NT2/D1 (cell line): ENCODE measurements around the gene LAMA1.
"Not testable (repeated sequence)": the region's sequence is repeated elsewhere in the genome, so short reads cannot be mapped to it uniquely, and the experiment has no call there.

Experiments used
- DNase-seq: peaks from one replicate; pipeline ENCODE4 v3.0.0-alpha.2; 2011; ENCODE audit warnings: low read depth, low spot score
- H3K27me3 ChIP-seq: 2 replicates; pipeline ENCODE4 v1.6.0; 2011; ENCODE audit warnings: mild to moderate bottlenecking; ENCODE audit not compliant: insufficient read length, insufficient read depth
- H3K36me3 ChIP-seq: 2 replicates; pipeline ENCODE4 v1.6.1; 2011; ENCODE audit warnings: mild to moderate bottlenecking, low read length, mixed read lengths; ENCODE audit not compliant: insufficient read depth, insufficient read length
- H3K4me1 ChIP-seq: 2 replicates; pipeline ENCODE4 v1.5.1; 2011; ENCODE audit not compliant: insufficient read depth, insufficient read length
- H3K4me3 ChIP-seq: 2 replicates; pipeline ENCODE4 v1.5.1; 2011; ENCODE audit warnings: low read depth; ENCODE audit not compliant: insufficient read length
- H3K9ac ChIP-seq: 2 replicates; pipeline ENCODE4 v1.6.0; 2011; ENCODE audit warnings: low read depth; ENCODE audit not compliant: insufficient read length
- H3K9me3 ChIP-seq: 2 replicates; pipeline ENCODE4 v1.5.1; 2011; ENCODE audit warnings: mild to moderate bottlenecking, low read length; ENCODE audit not compliant: insufficient read depth
- SUZ12 ChIP-seq: IDR thresholded peaks from 2 replicates; pipeline ENCODE4 v1.6.1; 2011; ENCODE audit not compliant: insufficient read length, insufficient read depth; ENCODE audit errors: extremely low read depth
- YY1 ChIP-seq: IDR thresholded peaks from 2 replicates; pipeline ENCODE4 v1.6.1; 2011; ENCODE audit not compliant: insufficient read length, insufficient read depth
- ZNF274 ChIP-seq: IDR thresholded peaks from 2 replicates; pipeline ENCODE4 v1.6.1; 2011; ENCODE audit warnings: mild to moderate bottlenecking, low read depth, low read length

The LAMA1 gene

DNA sequence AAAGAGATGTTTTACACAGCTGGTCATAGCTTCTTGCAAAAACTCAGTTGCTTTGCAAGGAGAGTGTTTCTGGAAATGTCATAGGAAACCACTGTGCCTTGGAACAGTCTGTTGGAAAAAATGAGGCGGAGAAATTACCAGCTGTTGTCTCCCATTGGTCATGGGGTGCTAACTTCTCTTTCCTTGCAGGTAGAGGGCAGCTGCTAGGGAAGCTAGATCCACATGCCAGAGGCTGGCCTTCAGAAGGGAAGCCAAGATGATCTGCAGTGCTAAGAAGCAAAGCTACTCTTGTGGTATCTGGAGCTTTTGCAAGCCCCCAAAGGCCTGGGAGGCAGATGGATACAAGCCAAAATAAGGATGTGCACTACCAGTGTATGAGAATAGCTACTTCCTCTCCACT lies 34.8 kb upstream of the LAMA1 start:
- TF ChIP-seq SUZ12 (no peak), YY1 (no peak), ZNF274 (no peak)
- no peak for DNase-seq
- H3K27me3 ChIP-seq, result no peaks in the 10 kb centered on the region

DNA sequence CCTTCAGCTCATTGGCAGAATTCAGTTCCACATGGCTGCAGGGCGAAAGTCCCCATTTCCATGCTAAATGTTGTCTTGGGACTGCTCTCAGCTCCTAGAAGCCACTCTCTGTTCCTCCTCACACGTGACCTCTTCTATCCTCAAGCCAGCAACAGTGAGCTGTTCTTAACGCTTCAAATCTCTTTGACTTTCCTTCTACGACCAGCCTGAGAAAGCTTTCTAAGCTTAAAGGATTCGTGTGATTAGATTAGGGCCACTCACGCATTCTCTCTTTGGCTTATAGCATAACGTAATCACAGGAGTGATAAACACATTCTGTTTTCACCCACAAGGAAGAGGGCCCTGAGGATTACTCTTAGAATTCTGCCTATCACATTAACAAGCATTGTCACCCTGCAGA lies 29.8 kb upstream of the LAMA1 start:
- H3K9me3 ChIP-seq, result no peaks in the 10 kb centered on the region
- no peaks in the 10 kb centered on the region for H3K4me1 ChIP-seq
- H3K9ac ChIP-seq, result no peak overlapping the region
- H3K36me3 ChIP-seq, result no peaks in the 10 kb centered on the region
- H3K27me3 ChIP-seq, result no peaks in the 10 kb centered on the region
- TF ChIP-seq SUZ12 (no peak), ZNF274 (no peak), YY1 (no peak)
- DNase-seq, result no peak
- H3K4me3 ChIP-seq, result no peak overlapping the region

More for the DNA sequence above, 34.8 kb upstream of the LAMA1 start:
- Histone ChIP-seq H3K4me3 (no peak overlapping the region), H3K4me1 (no peaks in the 10 kb centered on the region), H3K9ac (no peak overlapping the region), H3K9me3 (no peaks in the 10 kb centered on the region), H3K36me3 (no peaks in the 10 kb centered on the region)

DNA sequence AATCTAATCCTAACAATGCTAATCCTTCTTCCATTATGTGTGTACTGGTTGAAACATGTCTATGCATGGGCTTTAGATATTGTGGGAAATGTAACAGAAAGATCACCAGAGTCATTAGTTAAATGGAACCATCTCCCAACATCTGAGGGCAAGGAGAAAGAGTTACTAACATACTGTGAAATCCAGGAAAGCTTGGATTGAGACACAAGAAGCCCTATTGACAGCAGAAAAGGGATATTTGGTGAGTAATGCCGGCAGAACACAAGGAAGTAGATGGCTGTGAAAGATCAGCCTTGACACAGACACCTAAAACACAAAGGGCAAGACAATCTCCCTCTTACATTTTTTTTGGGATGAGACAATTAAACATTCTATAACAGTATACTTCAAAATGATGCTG lies 28.5 kb upstream of the LAMA1 start:
- H3K9me3 ChIP-seq, result no peaks in the 10 kb centered on the region
- TF ChIP-seq SUZ12, result no peak
- TF ChIP-seq ZNF274, result no peak
- no peak for TF ChIP-seq YY1
- no peaks in the 10 kb centered on the region for H3K36me3 ChIP-seq
- H3K27me3 ChIP-seq, result no peaks in the 10 kb centered on the region
- no peak overlapping the region for H3K4me3 ChIP-seq
- no peaks in the 10 kb centered on the region for H3K4me1 ChIP-seq
- no peak overlapping the region for H3K9ac ChIP-seq
- DNase-seq, result no peak

DNA sequence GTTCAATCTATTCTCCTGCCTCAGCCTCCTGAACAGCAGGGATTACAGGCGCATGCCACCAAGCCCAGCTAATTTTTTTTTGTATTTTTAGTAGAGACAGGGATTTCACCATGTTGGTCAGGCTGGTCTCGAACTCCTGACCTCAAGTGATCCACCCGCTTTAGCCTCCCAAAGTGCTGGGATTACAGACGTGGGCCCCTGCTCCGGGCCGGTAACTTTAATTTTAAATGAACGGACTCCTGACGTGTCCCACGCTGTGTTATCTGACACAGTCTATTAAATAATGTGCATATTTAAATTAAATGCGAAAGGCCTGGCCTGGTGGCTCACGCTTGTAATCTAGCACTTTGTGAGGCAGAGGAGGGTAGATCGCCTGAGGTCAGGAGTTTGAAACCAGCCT lies 27.3 kb upstream of the LAMA1 start:
- not testable (repeated sequence) for H3K4me1 ChIP-seq, H3K9ac ChIP-seq, H3K9me3 ChIP-seq, DNase-seq, H3K27me3 ChIP-seq, H3K4me3 ChIP-seq, H3K36me3 ChIP-seq

DNA sequence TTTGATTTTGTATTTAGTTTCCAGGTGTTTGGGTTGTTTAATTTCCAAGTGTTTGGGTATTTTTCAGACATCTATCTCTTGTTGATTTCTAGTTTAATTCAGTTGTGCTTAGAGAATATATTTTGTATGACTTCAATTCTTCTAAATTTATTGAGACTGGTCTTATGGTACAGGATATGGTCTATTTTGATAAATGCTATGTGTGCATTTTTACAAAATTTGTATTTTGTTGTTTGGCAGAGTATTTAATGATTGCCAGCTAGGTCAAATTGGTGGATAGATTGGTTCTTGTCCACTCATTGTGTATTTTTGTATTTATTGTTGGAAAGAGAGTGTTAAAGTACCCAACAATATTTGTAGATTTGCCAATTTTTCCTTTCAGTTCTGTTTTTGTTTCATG lies 23.7 kb upstream of the LAMA1 start:
- no peaks in the 10 kb centered on the region for H3K9me3 ChIP-seq
- no peaks in the 10 kb centered on the region for H3K27me3 ChIP-seq
- DNase-seq, result no peak
- H3K4me1 ChIP-seq, result no peaks in the 10 kb centered on the region
- no peaks in the 10 kb centered on the region for H3K36me3 ChIP-seq
- TF ChIP-seq SUZ12, result no peak
- TF ChIP-seq ZNF274, result no peak
- TF ChIP-seq YY1, result no peak
- H3K4me3 ChIP-seq, result no peak overlapping the region
- no peak overlapping the region for H3K9ac ChIP-seq

DNA sequence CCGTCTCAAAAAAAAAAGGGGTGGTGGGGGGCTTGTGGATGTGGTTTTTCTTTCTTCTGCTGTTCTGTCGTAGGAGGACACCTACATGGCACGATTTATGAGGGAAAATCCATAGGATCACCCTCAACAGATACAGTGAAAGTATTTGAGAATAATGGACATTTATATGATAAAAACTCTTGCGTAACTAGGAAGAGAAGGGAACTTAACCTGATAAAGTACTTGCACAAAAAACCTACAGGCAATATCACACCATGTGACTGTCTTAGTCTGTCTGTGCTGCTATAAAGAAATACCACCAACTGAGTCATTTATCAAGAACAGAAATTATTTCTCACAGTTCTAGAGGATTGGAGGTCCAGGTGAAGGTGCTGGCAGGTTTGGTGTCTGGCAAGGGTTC lies 21.8 kb upstream of the LAMA1 start:
- H3K36me3 ChIP-seq, result no peaks in the 10 kb centered on the region
- no peak for DNase-seq

DNA sequence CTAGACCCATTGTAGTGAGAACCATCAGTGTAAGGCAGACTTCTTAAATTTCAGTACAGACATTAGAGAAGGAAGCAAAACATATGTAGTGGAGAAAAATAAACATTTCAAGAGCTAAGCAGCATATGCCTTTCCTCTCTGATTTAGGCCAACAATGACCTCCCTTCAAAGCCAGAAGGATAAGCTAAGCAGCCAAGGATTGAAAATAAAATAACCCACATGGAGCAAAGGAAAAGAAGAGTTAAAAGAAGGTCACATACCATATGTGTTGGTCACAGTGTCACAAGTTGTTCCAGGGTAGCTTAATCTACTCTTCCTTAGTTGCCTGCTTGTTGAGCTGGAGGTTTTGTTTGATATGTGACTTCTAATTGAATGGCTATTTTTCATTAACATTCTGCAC lies 15.6 kb upstream of the LAMA1 start:
- Histone ChIP-seq H3K4me1 (no peaks in the 10 kb centered on the region), H3K4me3 (no peak overlapping the region), H3K27me3 (no peaks in the 10 kb centered on the region), H3K9me3 (no peaks in the 10 kb centered on the region), H3K9ac (no peak overlapping the region), H3K36me3 (no peaks in the 10 kb centered on the region)
- TF ChIP-seq YY1 (no peak), ZNF274 (no peak), SUZ12 (no peak)
- no peak for DNase-seq

More for the DNA sequence above, 21.8 kb upstream of the LAMA1 start:
- no peaks in the 10 kb centered on the region for H3K4me1 ChIP-seq
- TF ChIP-seq ZNF274 (no peak), YY1 (no peak), SUZ12 (no peak)
- no peak overlapping the region for H3K9ac ChIP-seq
- H3K27me3 ChIP-seq, result no peaks in the 10 kb centered on the region
- no peaks in the 10 kb centered on the region for H3K9me3 ChIP-seq
- H3K4me3 ChIP-seq, result no peak overlapping the region
